Adrenal gland (tissue), 12 donors: ENCODE data around the gene CALM1. TPM values are rescaled to one million over a fixed set of nuclear protein-coding genes. Genes with fewer than 3 reads are reported as not detected.

Source experiments
- DNase-seq, 7 donors: peaks; one replicate each; pipeline ENCODE4 v3.0.0-alpha.2; 2019 to 2020
- H3K27ac ChIP-seq, 5 donors: fragments of 200-600 bp; sonication (generic) in 4 of 5; 1 replicate in 3 of 5; 2 replicates in 2 of 5; pipeline versions ENCODE4 v1.5.1 to v1.8.0; 2016 to 2020; ENCODE audit warnings: mild to moderate bottlenecking in 1 of 5
- H3K27me3 ChIP-seq: fragments of 200-600 bp; 2 replicates; pipeline ENCODE4 v1.8.0; 2021
- H3K36me3 ChIP-seq, 2 donors: fragments of 200-600 bp; replicated peaks in 1 of 2; 1 replicate in 1 of 2; 2 replicates in 1 of 2; pipeline versions ENCODE4 v1.5.1 to v1.8.0; 2018 to 2022
- H3K4me1 ChIP-seq, 2 donors: fragments of 200-600 bp; replicated peaks in 1 of 2; 1 replicate in 1 of 2; 2 replicates in 1 of 2; pipeline versions ENCODE4 v1.5.1 to v1.8.0; 2018 to 2021
- H3K4me3 ChIP-seq, 4 donors: fragments of 200-600 bp; sonication (generic) in 3 of 4; one replicate each; pipeline ENCODE4 v1.5.1; 2016 to 2018
- H3K9me3 ChIP-seq, 3 donors: fragments of 200-600 bp; sonication (generic) in 1 of 3; replicated peaks in 1 of 3; 1 replicate in 2 of 3; 2 replicates in 1 of 3; pipeline versions ENCODE4 v1.5.1 to v1.8.0; 2016 to 2021
- CTCF ChIP-seq, 6 experiments: fragments of 450-650 bp in 4 of 6; fragments of 200-600 bp in 2 of 6; sonication (generic) in 1 of 6; IDR thresholded peaks; 1 replicate in 5 of 6; 2 replicates in 1 of 6; pipeline versions ENCODE4 v1.5.1 to v1.8.0; 2016 to 2021; ENCODE audit warnings: antibody characterized with exemption in 6 of 6, mild to moderate bottlenecking in 2 of 6, moderate library complexity in 1 of 6
- POLR2A ChIP-seq, 2 donors: fragments of 450-650 bp; IDR thresholded peaks; one replicate each; pipeline ENCODE4 v1.6.1; 2017; ENCODE audit warnings: antibody characterized with exemption in 2 of 2, mild to moderate bottlenecking in 2 of 2, moderate library complexity in 1 of 2
- WGBS, 4 donors: extraction: QIAGEN DNeasy Blood & Tissue Kit in 2 of 4; methylation state at CpG; one replicate each; pipeline versions ENCODE4 v1.1.5 to v1.1.7; 2013 to 2017; 5-methylcytosine and 5-hydroxymethylcytosine counted together
- intact Hi-C, 2 donors: fragments of 100-400 bp; cut with DNase I; formaldehyde crosslinking; loops; one replicate each; pipeline versions ENCODE4 v1.14.1 to v1.15.0; 2022 to 2023
- polyA plus RNA-seq, 3 donors: library from polyadenylated mRNA; stranded (reverse); fragments of 200-250 nt in 2 of 3; fragments of 350-450 nt in 1 of 3; fragmentation: Illumina TruSeq in 1 of 3; extraction: RNeasy Lipid Tissue Mini Kit (QIAGEN cat#74804) in 1 of 3; gene quantifications; one replicate each; pipeline ENCODE4 v1.2.3, GENCODE V29; 2013 to 2014
- total RNA-seq, 9 donors: library from RNA; depleted of rRNA in 4 of 9; stranded (reverse); fragments of >200 nt in 4 of 9; fragments of 120-200 nt in 1 of 9; fragmentation: NEBNext Ultra II Directional in 1 of 9; extraction: Animal tissue kit (Norgen Biotek cat#: 25700) in 1 of 9; gene quantifications; one replicate each; pipeline versions ENCODE4 v1.1.0 to v1.2.4, GENCODE V29; 2013 to 2023
- donor health status: healthy with polysubstance abuse.
- donor health status: Bipolar disorder and iron deficiency.
- donor health status: DM: yes; HTN: yes; CAD: no.
- donor health status: DM: no; HTN: no; CAD: no.
- donor health status: DM: no; HTN: no; CAD: no.
- donor health status: DM: yes; HTN: yes; CAD: no.

The CALM1 gene
- total and polyA plus RNA-seq, 12 donors, result 153 to 402 (median 232) TPM

- Histone ChIP-seq H3K36me3 (no peaks in the 10 kb centered on the region), H3K9me3 (no peaks in the 10 kb centered on the region), H3K4me3 (no peak overlapping the region), H3K4me1 (no peaks in the 10 kb centered on the region), H3K27me3 (no peaks in the 10 kb centered on the region), H3K27ac (no peak overlapping the region)
- 87 to 93% (median 89%) methylated on average over 6 of the region's 6 CpGs for WGBS, 4 donors
- DNase-seq, result no peak
- intact Hi-C loops, result no loop called here
- no peak for TF ChIP-seq CTCF (IDR thresholded peaks at IDR 0.05)
- no peak for TF ChIP-seq POLR2A (IDR thresholded peaks at IDR 0.05)
These were observed 27.2 kb downstream of the CALM1 start for GRCh38 chr14:90424075-90424474.

GRCh38 chr14:90424686-90425372 lies 28.0 kb downstream of the CALM1 start:
- Histone ChIP-seq H3K27ac (no peak overlapping the region), H3K27me3 (no peaks in the 10 kb centered on the region), H3K9me3 (no peaks in the 10 kb centered on the region), H3K36me3 (no peaks in the 10 kb centered on the region), H3K4me3 (no peak overlapping the region), H3K4me1 (no peaks in the 10 kb centered on the region)
- WGBS, 4 donors, result 75 to 82% (median 76%) methylated on average over 16 to 17 of the region's 17 CpGs
- no peak for DNase-seq
- intact Hi-C loops, result no loop called here
- TF ChIP-seq CTCF (IDR thresholded peaks at IDR 0.05), result no peak
- no peak for TF ChIP-seq POLR2A (IDR thresholded peaks at IDR 0.05)

GRCh38 chr14:90425373-90425879 lies 28.6 kb downstream of the CALM1 start:
- Histone ChIP-seq H3K27ac (no peak overlapping the region), H3K36me3 (no peaks in the 10 kb centered on the region), H3K9me3 (no peaks in the 10 kb centered on the region), H3K27me3 (no peaks in the 10 kb centered on the region), H3K4me1 (no peaks in the 10 kb centered on the region), H3K4me3 (no peak overlapping the region)
- intact Hi-C loops, result no loop called here
- TF ChIP-seq CTCF (IDR thresholded peaks at IDR 0.05) (no peak), POLR2A (IDR thresholded peaks at IDR 0.05) (no peak)
- WGBS, 4 donors, result 87 to 94% (median 89%) methylated on average over 5 to 9 of the region's 9 CpGs
- DNase-seq, result no peak

- no peaks in the 10 kb centered on the region for H3K9me3 ChIP-seq
- TF ChIP-seq CTCF (IDR thresholded peaks at IDR 0.05) (no peak), POLR2A (IDR thresholded peaks at IDR 0.05) (no peak)
- no peak overlapping the region for H3K27ac ChIP-seq
- DNase-seq, result no peak
- H3K36me3 ChIP-seq, result no peaks in the 10 kb centered on the region
- no peaks in the 10 kb centered on the region for H3K27me3 ChIP-seq
- H3K4me3 ChIP-seq, result no peak overlapping the region
- intact Hi-C loops, result no loop called here
- H3K4me1 ChIP-seq, result no peaks in the 10 kb centered on the region
- WGBS, 4 donors, result 86 to 90% (median 87%) methylated on average over 10 of the region's 10 CpGs
These were observed 29.3 kb downstream of the CALM1 start for GRCh38 chr14:90426031-90426540.
